Mucosa of gallbladder (tissue), 1 donor: Measurements from ENCODE around the gene CD151. TPM values are rescaled to one million over a fixed set of nuclear protein-coding genes. Genes with fewer than 3 reads are reported as not detected.

Source experiments
- DNase-seq: peaks from one replicate; pipeline ENCODE4 v3.0.0-alpha.2; 2020; ENCODE audit warnings: low spot score
- total RNA-seq: library from RNA; stranded (reverse); gene quantifications from one replicate; pipeline ENCODE4 v1.2.1, GENCODE V29; 2021
- donor health status: DM: no; HTN: no; CAD: no.

CD151 gene
- total RNA-seq, 1 donor from 2014 or later: 442 TPM

DNA sequence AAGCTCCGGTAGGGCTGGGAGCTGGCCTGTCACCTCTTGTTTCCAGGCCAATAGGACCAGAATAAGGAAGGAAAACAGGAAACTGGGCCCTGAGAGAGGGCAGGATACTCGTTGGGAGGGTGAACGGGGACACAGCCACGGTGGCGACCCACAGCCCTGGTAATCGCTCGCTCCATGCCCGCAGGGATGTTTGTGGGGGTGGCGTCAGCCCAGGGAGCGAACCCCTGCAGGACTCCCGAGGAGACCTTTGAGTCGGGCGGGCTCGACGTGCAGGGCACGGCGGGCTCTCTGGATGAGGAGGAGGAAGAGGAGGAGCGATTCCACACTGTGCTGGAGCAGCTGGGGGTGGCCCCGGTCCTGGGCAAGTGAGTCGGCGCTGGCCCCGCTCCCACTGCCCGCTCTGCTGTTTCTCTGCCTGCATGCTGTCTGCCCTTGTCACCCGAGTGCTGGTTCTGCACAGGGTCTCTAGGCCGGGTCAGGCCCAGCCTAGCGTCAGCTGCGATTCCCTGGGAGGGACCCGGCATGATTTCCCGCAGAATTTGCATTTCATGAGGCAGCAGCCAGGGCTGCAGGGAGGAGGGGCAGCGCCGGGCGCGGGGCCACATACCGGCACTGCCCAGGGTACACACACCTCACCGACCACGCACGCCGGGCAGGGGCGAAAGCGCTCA is 3.4 kb upstream of the CD151 start:
- no peak for DNase-seq

DNA sequence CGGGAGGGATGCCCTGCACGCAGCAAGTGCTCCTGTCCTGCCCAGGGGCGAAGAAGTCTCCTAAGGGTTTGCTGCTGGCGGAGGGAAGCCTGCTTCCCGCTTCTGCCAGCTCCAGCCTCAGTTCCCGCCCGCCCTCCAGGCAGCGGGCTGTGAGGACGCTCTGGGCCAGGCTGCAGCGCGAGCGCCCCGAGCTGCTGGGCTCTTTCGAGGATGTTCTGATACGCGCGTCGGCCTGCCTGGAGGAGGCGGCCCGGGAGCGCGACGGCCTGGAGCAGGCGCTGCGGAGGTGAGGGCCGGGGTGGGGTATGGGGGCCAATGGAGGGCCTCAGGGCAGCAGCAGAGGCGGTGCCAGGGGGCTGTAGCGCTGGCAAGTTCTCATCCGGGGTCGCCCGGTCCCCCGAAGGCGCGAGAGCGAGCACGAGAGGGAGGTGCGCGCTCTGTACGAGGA is 2.9 kb upstream of the CD151 start:
- no peak for DNase-seq

GRCh38 chr11:830295-831117 is 2.2 kb upstream of the CD151 start:
- DNase-seq: peak; percentile 77

DNA sequence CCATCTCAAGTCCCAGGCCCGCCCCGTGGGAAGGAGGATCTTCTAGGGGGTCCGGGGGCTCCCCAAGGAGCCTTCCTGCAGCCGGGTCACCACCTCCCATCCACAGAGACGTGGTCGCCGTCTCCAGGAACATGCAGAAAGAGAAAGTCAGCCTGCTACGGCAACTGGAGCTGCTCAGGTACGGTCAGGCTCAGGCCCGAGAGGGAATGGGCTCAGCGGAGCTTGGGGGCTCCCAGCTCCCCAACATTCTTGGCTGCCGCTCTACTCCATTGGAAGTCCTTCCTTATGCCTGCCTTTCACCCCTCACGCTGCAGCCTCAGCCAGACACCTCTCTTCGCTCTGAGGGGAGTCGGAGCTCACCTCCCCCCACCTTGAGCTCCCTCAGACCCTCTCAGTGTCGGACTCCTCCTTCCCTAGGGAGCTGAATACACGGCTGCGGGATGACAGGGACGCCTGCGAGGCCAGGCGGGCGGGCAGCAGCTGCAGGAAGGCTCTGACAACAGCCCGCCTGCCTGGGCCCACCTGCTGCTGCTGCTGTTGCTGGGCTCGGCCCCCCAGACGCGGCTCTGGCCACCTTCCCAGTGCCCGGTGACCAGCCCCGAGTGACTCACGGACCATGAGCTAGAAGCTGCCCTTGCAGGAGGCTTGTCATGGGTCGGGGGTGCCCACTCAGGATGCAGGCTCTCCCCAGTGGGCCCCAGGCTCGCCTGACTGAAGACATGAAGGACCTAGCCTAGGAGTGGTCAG is 1.5 kb upstream of the CD151 start:
- no peak for DNase-seq

GRCh38 chr11:831961-832528 is 707 bp upstream of the CD151 start:
- no peak for DNase-seq

GRCh38 chr11:833114-833791 is 501 bp downstream of the CD151 start:
- DNase-seq: no peak

- DNase-seq: no peak
These were observed 1.1 kb downstream of the CD151 start for GRCh38 chr11:833849-834311.

DNA sequence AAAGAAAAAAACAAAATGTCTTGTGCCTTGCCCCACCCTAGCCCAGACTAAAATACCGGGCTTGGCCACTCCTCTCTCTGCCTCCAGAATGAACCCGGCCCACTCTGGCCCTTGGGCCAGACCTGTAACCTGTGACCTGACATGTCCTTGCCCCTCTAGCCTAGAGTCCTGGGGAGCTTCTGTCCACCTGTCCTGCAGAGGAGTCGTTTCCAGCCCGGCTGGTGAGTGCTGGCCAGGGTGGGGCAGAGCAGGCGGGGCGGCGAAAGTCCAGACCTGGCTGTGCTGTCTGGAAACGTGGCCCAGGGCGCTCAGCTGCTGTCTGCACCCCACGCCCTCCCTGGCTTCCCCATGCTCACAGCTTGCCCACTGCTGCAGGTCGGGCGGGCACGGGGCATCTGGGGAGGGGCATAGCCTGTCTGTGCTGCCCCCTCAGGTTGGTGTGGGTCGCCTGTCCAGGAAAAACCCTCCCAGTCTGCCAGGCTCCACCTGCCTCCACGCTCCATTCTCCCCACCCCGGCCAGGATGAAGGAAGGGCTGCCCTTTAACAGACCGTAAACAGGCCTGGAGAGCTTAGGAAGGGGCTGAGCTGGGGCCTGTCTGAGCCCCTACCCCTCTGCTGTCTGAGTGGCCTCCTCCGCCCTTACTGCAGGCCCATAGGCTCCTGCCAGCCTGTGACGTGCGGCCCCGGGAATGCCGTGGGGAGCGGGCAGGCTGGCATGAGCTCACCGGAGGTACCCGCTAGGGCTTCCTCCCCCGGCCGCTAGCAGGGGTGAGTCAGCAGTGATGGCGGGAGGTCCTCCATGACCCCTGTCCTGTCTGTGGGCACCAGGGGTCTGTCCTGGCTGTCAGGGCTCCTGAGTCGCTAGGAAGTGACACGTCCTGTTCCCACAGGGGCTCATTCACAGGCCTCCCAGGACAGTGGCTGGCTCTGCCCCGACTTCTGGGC is 1.9 kb downstream of the CD151 start:
- DNase-seq: peak; percentile 77

- DNase-seq: no peak
These were observed 3.5 kb downstream of the CD151 start for GRCh38 chr11:836274-836673.

DNA sequence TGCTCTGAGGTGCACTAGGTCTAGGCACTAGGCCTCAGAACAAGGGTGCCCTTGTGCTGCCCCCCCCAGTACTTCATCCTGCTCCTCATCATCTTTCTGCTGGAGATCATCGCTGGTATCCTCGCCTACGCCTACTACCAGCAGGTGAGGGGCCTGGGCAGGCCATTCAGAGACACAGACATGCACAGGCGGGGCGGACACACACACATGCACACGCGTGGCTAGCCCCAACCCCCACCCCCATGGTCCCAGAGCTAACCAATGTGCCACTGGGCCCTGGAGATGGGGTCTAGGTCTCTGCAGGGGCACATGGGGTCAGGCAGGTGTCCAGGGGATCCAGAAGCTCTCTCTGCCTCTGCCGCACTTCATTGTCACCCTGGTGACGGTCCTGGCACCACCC is 3.9 kb downstream of the CD151 start:
- DNase-seq: no peak

GRCh38 chr11:837189-837989 is 4.6 kb downstream of the CD151 start:
- no peak for DNase-seq

DNA sequence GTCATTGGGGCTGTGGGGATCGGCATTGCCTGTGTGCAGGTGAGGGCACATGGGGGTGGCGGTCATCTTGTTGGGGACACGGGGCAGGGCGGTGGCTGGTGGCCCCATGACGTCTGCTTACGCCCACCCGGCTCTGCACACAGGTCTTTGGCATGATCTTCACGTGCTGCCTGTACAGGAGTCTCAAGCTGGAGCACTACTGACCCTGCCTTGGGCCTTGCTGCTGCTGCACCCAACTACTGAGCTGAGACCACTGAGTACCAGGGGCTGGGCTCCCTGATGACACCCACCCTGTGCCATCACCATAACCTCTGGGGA is 5.2 kb downstream of the CD151 start:
- no peak for DNase-seq

GRCh38 chr11:838441-839279 is 5.9 kb downstream of the CD151 start:
- DNase-seq: no peak

DNA sequence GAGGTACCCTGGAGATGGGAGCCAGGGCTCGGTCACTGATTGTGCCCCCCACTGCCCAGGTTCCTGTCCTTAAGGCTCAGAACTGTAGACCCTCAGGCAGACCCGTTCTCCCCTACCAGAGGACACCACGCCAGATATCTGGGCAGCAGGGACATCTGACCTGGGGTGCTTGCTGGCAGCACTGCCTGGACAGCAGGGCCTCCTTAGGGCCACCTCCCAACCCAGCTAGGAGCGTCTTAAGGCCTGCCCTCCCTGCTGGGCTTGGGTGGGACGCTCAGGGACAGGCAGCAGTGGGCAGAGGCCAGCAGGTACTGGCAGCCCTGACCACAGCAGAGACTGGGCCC is 6.5 kb downstream of the CD151 start:
- DNase-seq: no peak

GRCh38 chr11:839875-840617 is 7.3 kb downstream of the CD151 start:
- DNase-seq: no peak

- DNase-seq: no peak
These were observed 9.2 kb downstream of the CD151 start for GRCh38 chr11:841981-842369.

DNA sequence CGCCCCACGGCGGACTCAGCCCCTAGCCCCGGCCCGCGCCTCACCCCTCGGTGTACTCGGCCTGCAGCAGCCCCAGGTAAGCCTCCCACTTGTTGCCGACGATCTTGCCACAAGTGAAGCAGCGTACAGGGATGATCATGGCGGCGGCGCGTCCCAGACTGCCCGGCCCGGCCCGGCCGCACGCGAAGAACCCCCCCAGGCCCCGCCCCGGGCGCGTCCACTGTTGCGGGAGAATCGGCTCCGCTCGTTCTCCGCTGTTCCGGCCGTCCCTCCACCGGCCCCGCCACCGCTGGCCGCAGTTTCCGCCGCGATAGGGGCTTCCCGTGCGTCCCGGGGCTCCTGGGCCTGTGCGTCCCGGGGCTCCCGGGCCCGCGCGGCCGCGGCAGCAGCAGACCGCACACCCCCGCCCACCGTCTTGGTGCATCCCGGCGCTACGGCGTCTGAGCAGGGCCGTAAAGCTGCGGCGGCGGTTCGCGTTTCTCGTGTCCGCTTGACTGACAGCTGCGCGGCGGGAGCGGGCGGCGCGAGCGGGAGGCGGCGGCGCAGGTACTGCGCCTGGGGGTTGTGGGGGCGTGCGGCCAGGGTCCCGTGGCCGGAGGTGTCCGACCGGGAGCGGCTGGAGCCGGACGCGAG is 9.7 kb downstream of the CD151 start, which contains the start of the genes POLR2L and TSPAN4:
Gene POLR2L (minus strand): TSS at position 160 of the 633 bp plus-strand sequence. CDS start 21 bp downstream, at position 139.
Gene TSPAN4 (plus strand): TSS at position 483 of the 633 bp plus-strand sequence. CDS start 7,453 bp downstream, outside the sequence.
- peak; percentile 87 for DNase-seq
